Neural progenitor cell (in vitro differentiated cells): ENCODE data around the gene LRRIQ3.

Source experiments
- EZH2 ChIP-seq: fragments of 200-600 bp; sonication (generic); IDR thresholded peaks from 2 replicates; pipeline ENCODE4 v1.6.1; 2017; ENCODE audit warnings: antibody characterized with exemption, mild to moderate bottlenecking, moderate library complexity
- TF ChIP-seq, protein P1 (sequence below): fragments of 200-600 bp; sonication (generic); IDR thresholded peaks from 2 replicates; pipeline ENCODE4 v1.5.1; 2017; ENCODE audit warnings: antibody characterized with exemption, mild to moderate bottlenecking

DNA sequence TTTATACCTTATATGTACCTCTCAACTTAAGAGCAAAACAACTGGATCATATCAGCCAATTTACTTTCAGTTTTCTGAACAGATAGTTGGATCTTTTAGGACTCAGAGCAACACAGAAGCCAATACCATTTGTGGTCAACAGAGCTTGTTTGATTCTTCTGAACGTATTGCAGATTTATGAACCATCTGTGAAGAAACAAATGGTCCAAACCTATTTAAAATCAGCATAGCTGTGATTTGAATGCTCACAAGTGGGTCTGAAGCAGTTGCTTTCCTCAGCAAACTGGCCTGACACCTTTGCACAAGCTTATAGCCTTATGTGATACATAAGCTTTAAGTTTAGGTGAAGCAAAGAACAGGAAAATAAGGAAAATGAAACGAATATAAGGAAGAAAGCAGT lies 147.6 kb downstream of the LRRIQ3 start:
- TF ChIP-seq, protein P1, sequence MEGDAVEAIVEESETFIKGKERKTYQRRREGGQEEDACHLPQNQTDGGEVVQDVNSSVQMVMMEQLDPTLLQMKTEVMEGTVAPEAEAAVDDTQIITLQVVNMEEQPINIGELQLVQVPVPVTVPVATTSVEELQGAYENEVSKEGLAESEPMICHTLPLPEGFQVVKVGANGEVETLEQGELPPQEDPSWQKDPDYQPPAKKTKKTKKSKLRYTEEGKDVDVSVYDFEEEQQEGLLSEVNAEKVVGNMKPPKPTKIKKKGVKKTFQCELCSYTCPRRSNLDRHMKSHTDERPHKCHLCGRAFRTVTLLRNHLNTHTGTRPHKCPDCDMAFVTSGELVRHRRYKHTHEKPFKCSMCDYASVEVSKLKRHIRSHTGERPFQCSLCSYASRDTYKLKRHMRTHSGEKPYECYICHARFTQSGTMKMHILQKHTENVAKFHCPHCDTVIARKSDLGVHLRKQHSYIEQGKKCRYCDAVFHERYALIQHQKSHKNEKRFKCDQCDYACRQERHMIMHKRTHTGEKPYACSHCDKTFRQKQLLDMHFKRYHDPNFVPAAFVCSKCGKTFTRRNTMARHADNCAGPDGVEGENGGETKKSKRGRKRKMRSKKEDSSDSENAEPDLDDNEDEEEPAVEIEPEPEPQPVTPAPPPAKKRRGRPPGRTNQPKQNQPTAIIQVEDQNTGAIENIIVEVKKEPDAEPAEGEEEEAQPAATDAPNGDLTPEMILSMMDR = no peak
- no peak for TF ChIP-seq EZH2
